HepG2 (cell line): Measurements from ENCODE around the gene RBM14. TPM values are rescaled to one million over a fixed set of nuclear protein-coding genes. Genes with fewer than 3 reads are reported as not detected.

ENCODE experiments used
- ATAC-seq: fragments of 200-7000 bp; cut with Tn5 transposase; 3 replicates; pipeline ENCODE4 v1.9.1; 2020; ENCODE audit warnings: mild to moderate bottlenecking, moderate library complexity
- BruUV-seq: library from RNA; stranded (reverse); fragments of 400-500 nt; replicated peaks from 2 replicates; lab custom pipeline; 2021; lab: Mats Ljungman, UMichigan
- CTCF ChIA-PET: fragments of 300-600 bp; formaldehyde crosslinking; extraction: SDS; loops from one replicate; lab custom pipeline; 2021; ENCODE audit warnings: low total read pairs, inconsistent platforms, low intra/inter-chr PET ratio; lab: Yijun Ruan, JAX
- POLR2A ChIA-PET: fragments of 350-600 bp; sonication (Branson Sonifier 250); formaldehyde crosslinking; loops from one replicate; lab custom pipeline; 2020; ENCODE audit warnings: antibody characterized with exemption, inconsistent platforms; lab: Yijun Ruan, JAX
- DNase-seq: peaks from one replicate; pipeline ENCODE4 v3.0.0-alpha.2; 2015; ENCODE audit warnings: low spot score
- FAIRE-seq: peaks from 3 replicates; lab custom pipeline; 2011; peaks lifted over from hg19 to GRCh38; lab: Jason Lieb, UNC
- H2AFZ ChIP-seq: one replicate; pipeline ENCODE4 v1.6.1; 2011; ENCODE audit warnings: low read length, inconsistent platforms
- H3K27ac ChIP-seq: fragments of 300-600 bp; 3 replicates; pipeline ENCODE4 v1.8.0; 2011; ENCODE audit warnings: mixed run types, mild to moderate bottlenecking, mixed read lengths, low read length, inconsistent platforms; ENCODE audit not compliant: insufficient read depth; ENCODE audit errors: extremely low read length
- H3K27me3 ChIP-seq, 2 experiments: fragments of 200-600 bp in 1 of 2; 2 replicates in 1 of 2; 3 replicates in 1 of 2; pipeline versions ENCODE4 v1.6.0 to v1.8.0; 2011; ENCODE audit warnings: low read length in 2 of 2, mild to moderate bottlenecking in 2 of 2, moderate library complexity in 2 of 2, inconsistent platforms in 1 of 2; ENCODE audit not compliant: insufficient read depth in 2 of 2, control insufficient read depth in 1 of 2
- H3K36me3 ChIP-seq, 2 experiments: fragments of 200-600 bp in 1 of 2; replicated peaks in 1 of 2; 2 replicates in 1 of 2; 3 replicates in 1 of 2; pipeline versions ENCODE4 v1.5.1 to v1.8.0; 2011; ENCODE audit warnings: low read length in 2 of 2, inconsistent platforms in 1 of 2; ENCODE audit not compliant: insufficient read depth in 2 of 2, control insufficient read depth in 1 of 2
- H3K4me1 ChIP-seq: 2 replicates; pipeline ENCODE4 v1.5.1; 2012; ENCODE audit warnings: low read length, inconsistent platforms; ENCODE audit not compliant: insufficient read depth
- H3K4me2 ChIP-seq: 2 replicates; pipeline ENCODE4 v1.6.0; 2011; ENCODE audit warnings: low read depth, low read length, inconsistent platforms
- H3K4me3 ChIP-seq, 3 experiments: fragments of 200-600 bp in 1 of 3; sonication (generic), shearing (Covaris generic) in 1 of 3; replicated peaks in 1 of 3; 2 replicates each; pipeline ENCODE4 v1.5.1; 2011 to 2016; ENCODE audit warnings: low read length in 3 of 3, inconsistent platforms in 2 of 3, low read depth in 2 of 3, mild to moderate bottlenecking in 2 of 3, control low read depth in 1 of 3, mixed read lengths in 1 of 3; ENCODE audit not compliant: insufficient read depth in 1 of 3
- H3K79me2 ChIP-seq: one replicate; pipeline ENCODE4 v1.6.1; 2011; ENCODE audit warnings: low read length, inconsistent platforms; ENCODE audit not compliant: insufficient read depth
- H3K9ac ChIP-seq: 2 replicates; pipeline ENCODE4 v1.6.0; 2011; ENCODE audit warnings: mild to moderate bottlenecking, low read depth, low read length, inconsistent platforms; ENCODE audit not compliant: insufficient read depth
- H3K9me3 ChIP-seq: 2 replicates; pipeline ENCODE4 v1.5.1; 2012; ENCODE audit warnings: mild to moderate bottlenecking, low read length
- H4K20me1 ChIP-seq: 2 replicates; pipeline ENCODE4 v1.6.0; 2011; ENCODE audit warnings: inconsistent platforms, mild to moderate bottlenecking, low read length, moderate library complexity; ENCODE audit not compliant: insufficient read depth
- CTCF ChIP-seq: sonication (generic); formaldehyde crosslinking; IDR thresholded peaks from 2 replicates; pipeline ENCODE4 v1.5.0; 2020; ENCODE audit warnings: mild to moderate bottlenecking, missing genetic modification reagents, moderate library complexity
- HIC2 ChIP-seq: sonication (generic); formaldehyde crosslinking; IDR thresholded peaks from 2 replicates; pipeline ENCODE4 v1.9.0; 2022; ENCODE audit warnings: low read depth, missing genetic modification reagents
- MAZ ChIP-seq, 2 experiments: sonication (generic) in 1 of 2; formaldehyde crosslinking in 1 of 2; IDR thresholded peaks; 2 replicates each; pipeline versions ENCODE4 v1.5.0 to v1.6.1; 2012 to 2020; ENCODE audit warnings: low read depth in 2 of 2, mild to moderate bottlenecking in 2 of 2, borderline replicate concordance in 1 of 2, improper control_type of control experiment in 1 of 2, low read length in 1 of 2, missing genetic modification reagents in 1 of 2, moderate library complexity in 1 of 2
- MTF2 ChIP-seq: sonication (generic); formaldehyde crosslinking; IDR thresholded peaks from 2 replicates; pipeline ENCODE4 v1.5.0; 2020; ENCODE audit warnings: missing genetic modification reagents, borderline replicate concordance
- NCOA2 ChIP-seq: sonication (generic); formaldehyde crosslinking; IDR thresholded peaks from 2 replicates; pipeline ENCODE4 v1.8.0; 2022; ENCODE audit warnings: inconsistent platforms
- PCBP2 ChIP-seq: fragments of 200-400 bp; formaldehyde crosslinking; optimal IDR thresholded peaks from 2 replicates; pipeline ENCODE3; 2018; ENCODE audit warnings: low read length, low read depth; ENCODE audit not compliant: poor library complexity, severe bottlenecking
- POLR2A ChIP-seq, 2 experiments: IDR thresholded peaks; 2 replicates each; pipeline ENCODE4 v1.6.1; 2011; ENCODE audit warnings: low read depth in 2 of 2, low read length in 2 of 2, mild to moderate bottlenecking in 1 of 2, moderate library complexity in 1 of 2; ENCODE audit not compliant: insufficient read depth in 1 of 2
- SMAD9 ChIP-seq: sonication (generic); formaldehyde crosslinking; IDR thresholded peaks from 2 replicates; pipeline ENCODE4 v1.5.1; 2020; ENCODE audit warnings: mild to moderate bottlenecking, missing genetic modification reagents
- STAT5B ChIP-seq: sonication (generic); formaldehyde crosslinking; IDR thresholded peaks from 2 replicates; pipeline ENCODE4 v1.4.0; 2020; ENCODE audit warnings: missing genetic modification reagents
- TMF1 ChIP-seq: sonication (generic); formaldehyde crosslinking; IDR thresholded peaks from 2 replicates; pipeline ENCODE4 v1.8.1; 2022; ENCODE audit warnings: low read depth, missing genetic modification reagents
- XBP1 ChIP-seq: sonication (generic); formaldehyde crosslinking; IDR thresholded peaks from 2 replicates; pipeline ENCODE4 v1.5.0; 2020; ENCODE audit warnings: missing genetic modification reagents
- ZBTB34 ChIP-seq: sonication (generic); formaldehyde crosslinking; IDR thresholded peaks from 2 replicates; pipeline ENCODE4 v1.8.0; 2022; ENCODE audit warnings: mild to moderate bottlenecking, missing genetic modification reagents
- ZMYM2 ChIP-seq: sonication (generic); formaldehyde crosslinking; IDR thresholded peaks from 2 replicates; pipeline ENCODE4 v1.8.0; 2022; ENCODE audit warnings: mild to moderate bottlenecking, missing genetic modification reagents
- ZNF276 ChIP-seq: sonication (generic); formaldehyde crosslinking; IDR thresholded peaks from 2 replicates; pipeline ENCODE4 v1.4.0; 2020; ENCODE audit warnings: mild to moderate bottlenecking, low read depth, missing genetic modification reagents
- ZNF329 ChIP-seq: sonication (generic); formaldehyde crosslinking; IDR thresholded peaks from 2 replicates; pipeline ENCODE4 v1.9.0; 2021; ENCODE audit warnings: low read depth, mild to moderate bottlenecking, missing genetic modification reagents
- ZNF501 ChIP-seq: sonication (generic); formaldehyde crosslinking; IDR thresholded peaks from 2 replicates; pipeline ENCODE4 v1.5.1; 2020; ENCODE audit warnings: mild to moderate bottlenecking, moderate library complexity, missing genetic modification reagents
- ZNF674 ChIP-seq: sonication (generic); formaldehyde crosslinking; IDR thresholded peaks from 2 replicates; pipeline ENCODE4 v1.5.0; 2020; ENCODE audit warnings: low read depth, mild to moderate bottlenecking, missing genetic modification reagents
- ZNF678 ChIP-seq: sonication (generic); formaldehyde crosslinking; IDR thresholded peaks from 2 replicates; pipeline ENCODE4 v1.4.0; 2020; ENCODE audit warnings: mild to moderate bottlenecking, missing genetic modification reagents
- WGBS: methylation state at CpG from one replicate; pipeline ENCODE4 v1.1.6; 2017; ENCODE audit warnings: low lambda C conversion rate; 5-methylcytosine and 5-hydroxymethylcytosine counted together
- in situ Hi-C: cut with HindIII; loops from 2 replicates; pipeline ENCODE4 v1.10.0; 2017; ENCODE audit warnings: low pct_unique_long_range_greater_than_20kb; ENCODE audit not compliant: extremely low pct_ligation_motif_present
- intact Hi-C: fragments of 100-400 bp; cut with micrococcal nuclease; formaldehyde crosslinking; loops from one replicate; pipeline ENCODE4 v1.10.0; 2022; ENCODE audit not compliant: unreplicated experiment
- polyA plus RNA-seq, 8 experiments: library from polyadenylated mRNA; depleted of rRNA in 3 of 8; stranded (reverse) in 7 of 8; unstranded in 1 of 8; fragments of >200 nt; fragmentation: Illumina TruSeq in 4 of 8; extraction: Trizol in 4 of 8; gene quantifications; 2 replicates each; pipeline versions ENCODE4 v1.2.1 to v1.2.3, GENCODE V29; 2011 to 2016; ENCODE audit warnings: low read depth in 4 of 8, missing spikeins in 1 of 8, mixed read lengths in 1 of 8; ENCODE audit not compliant: insufficient read depth in 1 of 8
- total RNA-seq, 5 experiments: library from RNA; depleted of rRNA; stranded (reverse); fragments of >200 nt; fragmentation: Illumina TruSeq; extraction: Trizol; gene quantifications; 2 replicates each; pipeline ENCODE4 v1.2.3, GENCODE V29; 2016; ENCODE audit warnings: low read depth in 1 of 5

Gene RBM14
- total and polyA plus RNA-seq, 2 of the 13 experiments (the other 11 are each of a cell fraction or from before 2014, with no cell fraction given): 12.7 to 44.1 TPM

GRCh38 chr11:66643745-66644437, 27.5 kb downstream of the RBM14 start:
- Histone ChIP-seq H3K79me2 (peaks cover 80% of the 10 kb centered on the region), H3K9ac (no peak overlapping the region), H3K27ac (no peak overlapping the region), H3K4me1 (peaks cover 64% of the 10 kb centered on the region), H3K4me2 (peak overlapping the region; percentile 13; the same call in 1 of the 2 replicates), H3K9me3 (no peaks in the 10 kb centered on the region), H2AFZ (no peak overlapping the region), H3K4me3 (no peak overlapping the region), H3K27me3 (no peaks in the 10 kb centered on the region; a peak in 1 of 5 replicates), H3K36me3 (peaks cover 20 to 66% of the 10 kb centered on the region in 2 experiments), H4K20me1 (peaks cover 78% of the 10 kb centered on the region)
- no TSS peak for BruUV-seq
- in situ Hi-C loops (no loop called here), intact Hi-C loops (no loop called here)
- FAIRE-seq (no peak), ATAC-seq (no peak), DNase-seq (no peak)
- ChIA-PET CTCF (no interaction called here), POLR2A (interaction anchor here (0.7 kb wide), 1 partner anchor 27 kb away, joined by 3 read pairs; the partner anchor contains the start of gene RBM14)
- 97% methylated on average over 24 of the region's 24 CpGs for WGBS
- TF ChIP-seq TMF1 (no peak), ZMYM2 (CRISPR knock-in tag) (no peak), SMAD9 (CRISPR knock-in tag) (no peak), STAT5B (CRISPR knock-in tag) (no peak), ZBTB34 (CRISPR knock-in tag) (no peak), ZNF329 (no peak), ZNF501 (CRISPR knock-in tag) (no peak), ZNF674 (CRISPR knock-in tag) (no peak), XBP1 (CRISPR knock-in tag) (no peak), HIC2 (no peak), ZNF678 (no peak), ZNF276 (CRISPR knock-in tag) (no peak), NCOA2 (no peak), MTF2 (CRISPR knock-in tag) (no peak), MAZ (IDR thresholded peaks at IDR 0.05; ENCODE audit: borderline replicate concordance, low read depth, low read length) (no peak), MAZ (CRISPR knock-in tag; IDR thresholded peaks at IDR 0.05; ENCODE audit: low read depth) (no peak), PCBP2 (no peak), CTCF (CRISPR knock-in tag) (no peak), POLR2A (IDR thresholded peaks at IDR 0.05; ENCODE audit: insufficient read depth in 1 of 2, low read depth in 2 of 2, low read length in 2 of 2) (peak in 1 of 2 experiments; percentile 33; a peak in 2 of 4 replicates)
